H9 (cell line): Measurements from ENCODE around the gene RGS3. TPM values are rescaled to one million over a fixed set of nuclear protein-coding genes. Genes with fewer than 3 reads are reported as not detected.

ENCODE experiments used
- DNase-seq: peaks from one replicate; pipeline ENCODE4 v3.0.0-alpha.2; 2017
- H2AFZ ChIP-seq: one replicate; pipeline ENCODE4 v1.6.1; 2013; ENCODE audit warnings: mild to moderate bottlenecking, low read length, control low read depth, moderate library complexity
- H2AK5ac ChIP-seq: 2 replicates; pipeline ENCODE4 v1.6.1; 2013; ENCODE audit warnings: low read length, control low read depth, mixed read lengths; ENCODE audit not compliant: insufficient read length
- H2BK120ac ChIP-seq: one replicate; pipeline ENCODE4 v1.6.1; 2013; ENCODE audit warnings: low read depth, mild to moderate bottlenecking, low read length, control low read depth, inconsistent platforms; ENCODE audit not compliant: poor library complexity, severe bottlenecking
- H2BK12ac ChIP-seq: 2 replicates; pipeline ENCODE4 v1.6.1; 2013; ENCODE audit warnings: low read length, control low read depth, mixed read lengths, low read depth; ENCODE audit not compliant: insufficient read length
- H2BK15ac ChIP-seq: 2 replicates; pipeline ENCODE4 v1.6.1; 2013; ENCODE audit warnings: low read depth, low read length, control low read depth
- H2BK20ac ChIP-seq: one replicate; pipeline ENCODE4 v1.6.1; 2013; ENCODE audit warnings: low read depth, mild to moderate bottlenecking, low read length, control low read depth, inconsistent platforms; ENCODE audit not compliant: poor library complexity, severe bottlenecking
- H2BK5ac ChIP-seq: 2 replicates; pipeline ENCODE4 v1.6.1; 2013; ENCODE audit warnings: low read length, control low read depth, mixed read lengths; ENCODE audit not compliant: insufficient read length
- H3K14ac ChIP-seq: 2 replicates; pipeline ENCODE4 v1.6.1; 2013; ENCODE audit warnings: low read length, control low read depth; ENCODE audit not compliant: insufficient read depth
- H3K18ac ChIP-seq: 2 replicates; pipeline ENCODE4 v1.6.1; 2013; ENCODE audit warnings: low read depth, mild to moderate bottlenecking, mixed read lengths, low read length, control low read depth; ENCODE audit not compliant: insufficient read length
- H3K23ac ChIP-seq: 2 replicates; pipeline ENCODE4 v1.6.1; 2013; ENCODE audit warnings: low read length, control low read depth, mixed read lengths, low read depth; ENCODE audit not compliant: insufficient read length
- H3K23me2 ChIP-seq: 2 replicates; pipeline ENCODE4 v1.6.1; 2013; ENCODE audit warnings: low read depth, mild to moderate bottlenecking, mixed read lengths, low read length, control low read depth; ENCODE audit not compliant: insufficient read length, poor library complexity, severe bottlenecking
- H3K27ac ChIP-seq: 2 replicates; pipeline ENCODE4 v1.5.1; 2013; ENCODE audit warnings: low read length, control low read depth, mixed read lengths, low read depth; ENCODE audit not compliant: insufficient read length
- H3K27me3 ChIP-seq: 2 replicates; pipeline ENCODE4 v1.6.1; 2013; ENCODE audit warnings: low read length, control low read depth, inconsistent platforms; ENCODE audit not compliant: insufficient read depth
- H3K4ac ChIP-seq: 2 replicates; pipeline ENCODE4 v1.6.1; 2013; ENCODE audit warnings: low read depth, mild to moderate bottlenecking, control low read depth, inconsistent platforms, low read length, moderate library complexity
- H3K4me1 ChIP-seq: 2 replicates; pipeline ENCODE4 v1.6.1; 2013; ENCODE audit warnings: low read length, control low read depth, inconsistent platforms; ENCODE audit not compliant: insufficient read depth
- H3K4me2 ChIP-seq: 2 replicates; pipeline ENCODE4 v1.6.1; 2013; ENCODE audit warnings: low read length, control low read depth, mixed read lengths; ENCODE audit not compliant: insufficient read length, insufficient read depth
- H3K56ac ChIP-seq: 2 replicates; pipeline ENCODE4 v1.6.1; 2013; ENCODE audit warnings: low read depth, mild to moderate bottlenecking, mixed read lengths, low read length, control low read depth; ENCODE audit not compliant: insufficient read length
- H3K79me1 ChIP-seq: 2 replicates; pipeline ENCODE4 v1.6.1; 2013; ENCODE audit warnings: low read depth, mild to moderate bottlenecking, moderate library complexity, low read length, control low read depth, inconsistent platforms; ENCODE audit not compliant: insufficient read depth, poor library complexity, severe bottlenecking
- H3K79me2 ChIP-seq: 2 replicates; pipeline ENCODE4 v1.6.1; 2013; ENCODE audit warnings: low read length, control low read depth, inconsistent platforms; ENCODE audit not compliant: insufficient read depth
- H3K9ac ChIP-seq: 2 replicates; pipeline ENCODE4 v1.6.1; 2013; ENCODE audit warnings: low read length, control low read depth, mixed read lengths; ENCODE audit not compliant: insufficient read length; ENCODE audit errors: extremely low read depth
- H3K9me3 ChIP-seq: one replicate; pipeline ENCODE4 v1.6.1; 2013; ENCODE audit warnings: low read depth, low read length, inconsistent platforms; ENCODE audit not compliant: control insufficient read depth
- H3T11ph ChIP-seq: one replicate; pipeline ENCODE4 v1.6.1; 2013; ENCODE audit warnings: mild to moderate bottlenecking, low read length, control low read depth, inconsistent platforms
- H4K20me1 ChIP-seq: one replicate; pipeline ENCODE4 v1.6.1; 2013; ENCODE audit not compliant: control insufficient read depth, insufficient read length, insufficient read depth
- H4K5ac ChIP-seq: 2 replicates; pipeline ENCODE4 v1.6.1; 2013; ENCODE audit warnings: low read depth, mild to moderate bottlenecking, mixed read lengths, low read length, control low read depth; ENCODE audit not compliant: insufficient read length
- H4K8ac ChIP-seq: replicated peaks from 2 replicates; pipeline ENCODE4 v1.6.1; 2013; ENCODE audit warnings: low read length, control low read depth, mixed read lengths, low read depth; ENCODE audit not compliant: insufficient read length
- H4K91ac ChIP-seq: 2 replicates; pipeline ENCODE4 v1.6.1; 2013; ENCODE audit warnings: low read depth, mild to moderate bottlenecking, moderate library complexity, mixed read lengths, low read length, control low read depth; ENCODE audit not compliant: insufficient read length
- H3K27ac Mint-ChIP-seq, 3 experiments: 2 replicates in 2 of 3; 3 replicates in 1 of 3; pipeline ENCODE4 v1.8.0; 2020 to 2021; ENCODE audit warnings: mixed read lengths in 3 of 3, mild to moderate bottlenecking in 1 of 3, moderate library complexity in 1 of 3
- H3K27me3 Mint-ChIP-seq: 2 replicates; pipeline ENCODE4 v1.8.0; 2021; ENCODE audit warnings: low read depth, mild to moderate bottlenecking, moderate library complexity, mixed read lengths
- H3K36me3 Mint-ChIP-seq, 3 experiments: 2 replicates in 2 of 3; 3 replicates in 1 of 3; pipeline ENCODE4 v1.8.0; 2020 to 2021; ENCODE audit warnings: low read depth in 3 of 3, mixed read lengths in 3 of 3; ENCODE audit not compliant: insufficient read depth in 1 of 3
- H3K4me1 Mint-ChIP-seq, 2 experiments: 2 replicates each; pipeline ENCODE4 v1.8.0; 2020; ENCODE audit warnings: mixed read lengths in 2 of 2
- H3K4me3 Mint-ChIP-seq, 2 experiments: 2 replicates in 1 of 2; 3 replicates in 1 of 2; pipeline ENCODE4 v1.8.0; 2020 to 2021; ENCODE audit warnings: mild to moderate bottlenecking in 2 of 2, mixed read lengths in 2 of 2, moderate library complexity in 1 of 2
- H3K9me3 Mint-ChIP-seq, 2 experiments: 2 replicates in 1 of 2; 3 replicates in 1 of 2; pipeline ENCODE4 v1.8.0; 2020; ENCODE audit warnings: mild to moderate bottlenecking in 2 of 2, mixed read lengths in 2 of 2, moderate library complexity in 1 of 2
- CTCF ChIP-seq: fragments of 200-600 bp; sonication (generic); conservative IDR thresholded peaks from 3 replicates; pipeline ENCODE4 v1.8.0; 2021; ENCODE audit warnings: antibody characterized with exemption, mild to moderate bottlenecking
- WGBS: extraction: QIAGEN DNeasy Blood & Tissue Kit; methylation state at CpG from one replicate; pipeline ENCODE4 v1.1.7; 2013; ENCODE audit warnings: missing lambda C conversion rate, low lambda C conversion rate, mixed read lengths; ENCODE audit not compliant: insufficient read length; ENCODE audit errors: extremely low coverage; 5-methylcytosine and 5-hydroxymethylcytosine counted together
- total RNA-seq: library from RNA; stranded (reverse); gene quantifications from 2 replicates; pipeline ENCODE4 v1.2.1, GENCODE V29; 2021

RGS3 gene
- total RNA-seq, 1 experiment from 2014 or later, result 13.9 TPM

DNA sequence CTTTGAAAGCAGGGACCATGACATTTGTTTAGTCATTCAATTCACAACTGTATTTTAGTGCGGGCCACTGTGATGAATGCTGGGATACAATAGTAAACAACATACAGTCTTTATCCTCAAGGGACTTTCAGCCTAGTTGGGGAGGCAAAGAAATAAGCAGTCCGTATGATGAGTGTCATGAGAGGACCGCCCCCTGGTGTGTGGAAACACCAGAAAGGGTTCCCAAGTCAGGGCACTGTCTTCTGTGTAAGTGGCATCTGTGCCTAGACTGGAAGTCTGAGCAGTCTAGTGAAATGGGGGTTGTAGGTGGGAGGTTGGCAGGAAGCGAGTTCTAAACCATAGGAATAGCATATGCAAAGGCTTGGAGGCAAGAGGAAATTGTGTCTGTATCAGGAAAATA lies 46.2 kb upstream of the RGS3 start:
- Histone ChIP-seq H4K8ac (no peak overlapping the region), H4K5ac (no peak overlapping the region), H3K27ac (no peak overlapping the region), H3K23me2 (no peaks in the 10 kb centered on the region), H2BK5ac (no peak overlapping the region), H3K27me3 (no peaks in the 10 kb centered on the region), H3K4me1 (no peaks in the 10 kb centered on the region), H3T11ph (no peak overlapping the region), H4K91ac (no peak overlapping the region), H3K9me3 (no peaks in the 10 kb centered on the region), H4K20me1 (no peaks in the 10 kb centered on the region), H3K14ac (no peak overlapping the region), H2AFZ (no peak overlapping the region), H3K56ac (no peak overlapping the region), H2AK5ac (no peak overlapping the region), H2BK120ac (no peak overlapping the region), H2BK12ac (no peak overlapping the region), H3K4ac (no peak overlapping the region), H2BK20ac (no peak overlapping the region), H3K4me2 (no peak overlapping the region), H3K9ac (no peak overlapping the region), H2BK15ac (no peak overlapping the region), H3K18ac (no peak overlapping the region), H3K79me1 (no peaks in the 10 kb centered on the region), H3K23ac (no peak overlapping the region), H3K79me2 (no peaks in the 10 kb centered on the region)
- DNase-seq, result no peak
- no peak overlapping the region for H3K27ac Mint-ChIP-seq
- no CpG with 5 or more reads among the region's 4 CpGs for WGBS
- TF ChIP-seq CTCF, result no peak
- H3K9me3 Mint-ChIP-seq, result no peaks in the 10 kb centered on the region
- H3K36me3 Mint-ChIP-seq, result no peaks in the 10 kb centered on the region
- no peaks in the 10 kb centered on the region for H3K4me1 Mint-ChIP-seq
- no peaks in the 10 kb centered on the region for H3K27me3 Mint-ChIP-seq
- no peak overlapping the region for H3K4me3 Mint-ChIP-seq
